GM19467 (cell line): ENCODE data around the gene CYP3A5.

Experiments
- ATAC-seq: cut with Tn5 transposase; IDR thresholded peaks from one replicate; pipeline ENCODE4 v1.9.1; 2021; ENCODE audit warnings: mild to moderate bottlenecking, moderate library complexity; ENCODE audit not compliant: unreplicated experiment

The CYP3A5 gene

GRCh38 chr7:99616359-99617191 is 63.2 kb downstream of the CYP3A5 start, which contains the start of gene ZSCAN25:
Gene ZSCAN25 (plus strand): TSS chr7:99616946. CDS start chr7:99619607, 2,661 bp downstream.
- ATAC-seq: peak; percentile 90

GRCh38 chr7:99615989-99616358 is 63.8 kb downstream of the CYP3A5 start:
- no peak for ATAC-seq

GRCh38 chr7:99614495-99614894 is 65.3 kb downstream of the CYP3A5 start:
- ATAC-seq: no peak

- no peak for ATAC-seq
Observed at GRCh38 chr7:99607548-99607947, 72.2 kb downstream of the CYP3A5 start.

- no peak for ATAC-seq
Observed at GRCh38 chr7:99606531-99606930, 73.3 kb downstream of the CYP3A5 start.

- no peak for ATAC-seq
Observed at GRCh38 chr7:99605527-99605926, 74.3 kb downstream of the CYP3A5 start.

GRCh38 chr7:99601656-99602310 is 78.0 kb downstream of the CYP3A5 start:
- no peak for ATAC-seq

GRCh38 chr7:99599836-99600235 is 80.0 kb downstream of the CYP3A5 start:
- ATAC-seq: no peak
